ENCODE results near the gene KAZN. TPM values are rescaled to one million over a fixed set of nuclear protein-coding genes. Genes with fewer than 3 reads are reported as not detected.

KAZN gene
- total and polyA plus RNA-seq, 2 of the 8 experiments (the other 6 are each of a cell fraction or from before 2014, with no cell fraction given), result 3.7 to 11.8 TPM

DNA sequence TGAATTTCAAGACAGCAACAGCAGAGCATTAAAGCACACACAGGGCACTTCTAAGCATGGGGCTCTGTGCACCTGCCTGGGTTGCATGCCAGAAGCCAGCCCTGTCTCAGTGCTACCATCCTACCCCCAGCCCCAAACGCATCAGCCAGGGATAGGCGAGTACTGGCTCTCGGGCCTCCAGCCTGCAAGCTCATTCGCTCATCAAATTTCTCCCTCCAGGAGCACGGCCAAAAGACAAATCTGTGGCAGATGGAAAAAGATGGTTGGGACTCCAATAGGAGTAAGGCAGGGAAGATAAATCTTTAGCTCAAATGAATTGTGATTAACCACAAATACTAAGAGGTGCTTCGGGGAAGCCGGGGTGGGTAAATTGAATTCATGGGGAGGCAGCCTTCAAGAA lies 189.6 kb downstream of the KAZN start:
- H4K20me1 ChIP-seq (replicated peaks in 1 of 2; ENCODE audit: control insufficient read depth in 1 of 2, insufficient read depth in 2 of 2, low read length in 2 of 2), result no peaks in the 10 kb centered on the region
- no peaks in the 10 kb centered on the region for H3K79me2 ChIP-seq (ENCODE audit: control insufficient read depth in 1 of 2, insufficient read depth in 2 of 2, low read length in 2 of 2)
- WGBS, 2 experiments (ENCODE audit: extremely low coverage in 1 of 2, insufficient coverage in 1 of 2, insufficient read length in 1 of 2, insufficient replicate concordance in 2 of 2, low coverage in 1 of 2, low lambda C conversion rate in 2 of 2, missing lambda C conversion rate in 1 of 2), result 83% methylated on average over 7 of the region's 7 CpGs; no CpG with 5 or more reads in 1 of the 2 experiments
- H4K5ac ChIP-seq (ENCODE audit: insufficient read length, low read depth, low read length), result no peak overlapping the region
- H3K4ac ChIP-seq (replicated peaks; ENCODE audit: insufficient read length, low read depth, low read length), result no peak overlapping the region
- H3K9ac ChIP-seq (replicated peaks in 1 of 4; ENCODE audit: extremely low read depth in 1 of 4, low read depth in 3 of 4, low read length in 3 of 4), result no peak overlapping the region
- no peaks in the 10 kb centered on the region for H3K9me3 ChIP-seq (ENCODE audit: insufficient read depth in 2 of 2, low read depth in 1 of 2, low read length in 1 of 2)
- H2BK15ac ChIP-seq (ENCODE audit: low read length), result no peak overlapping the region
- H2BK20ac ChIP-seq (ENCODE audit: low read length), result no peak overlapping the region
- H3K18ac ChIP-seq (ENCODE audit: extremely low read depth, low read length), result no peak overlapping the region
- H3K27ac ChIP-seq (ENCODE audit: low read depth, low read length), result no peak overlapping the region
- POLR2A ChIA-PET (ENCODE audit: partially characterized antibody), result no interaction called here
- FAIRE-seq (no peak), DNase-seq (ENCODE audit: low read depth in 1 of 2, low spot score in 2 of 2) (no peak)
- no peak overlapping the region; the same call in 1 of the 2 replicates for H2BK12ac ChIP-seq (ENCODE audit: low read depth, low read length)
- no peak overlapping the region for H2AK5ac ChIP-seq (ENCODE audit: low read depth, low read length)
- no peak overlapping the region for H3K4me2 ChIP-seq (ENCODE audit: insufficient read depth in 1 of 2, low read depth in 2 of 2, low read length in 2 of 2)
- H4K91ac ChIP-seq (replicated peaks; ENCODE audit: insufficient read length, low read length), result no peak overlapping the region
- CTCF ChIA-PET (ENCODE audit: partially characterized antibody), result interaction anchor here (0.7 to 3.3 kb wide), 20 partner anchors 10 to 339 kb away, joined by 3 to 23 read pairs (median 4); no protein-coding TSS in a partner anchor
- H3K4me3 ChIP-seq (ENCODE audit: extremely low read depth in 1 of 4, insufficient read depth in 2 of 4, low read depth in 3 of 4, low read length in 4 of 4), result no peak overlapping the region
- no peaks in the 10 kb centered on the region for H3K36me3 ChIP-seq (ENCODE audit: control insufficient read depth in 2 of 4, insufficient read depth in 4 of 4, low read length in 3 of 4)
- H3K4me1 ChIP-seq (replicated peaks in 1 of 4; ENCODE audit: control insufficient read depth in 3 of 4, insufficient read depth in 4 of 4, low read length in 3 of 4), result peaks cover 0 to 6% (median 2%) of the 10 kb centered on the region in 4 experiments; a peak in 4 of 7 replicates
- H3K79me1 ChIP-seq (ENCODE audit: low read depth, low read length), result no peaks in the 10 kb centered on the region; the same call in 1 of the 2 replicates
- H3K14ac ChIP-seq (ENCODE audit: insufficient read length), result no peak overlapping the region
- no peak overlapping the region for H3K56ac ChIP-seq (replicated peaks; ENCODE audit: insufficient read length, low read depth, low read length)
- H3K23me2 ChIP-seq (ENCODE audit: low read depth, low read length), result no peaks in the 10 kb centered on the region
- H3K23ac ChIP-seq (ENCODE audit: insufficient read length), result no peak overlapping the region
- no peak overlapping the region for H2BK5ac ChIP-seq (ENCODE audit: low read depth, low read length)
- no peaks in the 10 kb centered on the region for H3K27me3 ChIP-seq (replicated peaks in 1 of 4; ENCODE audit: control insufficient read depth in 3 of 4, extremely low read depth in 1 of 4, insufficient read depth in 3 of 4, low read length in 3 of 4)
- no peak overlapping the region for H2AFZ ChIP-seq (ENCODE audit: low read length)
- H4K8ac ChIP-seq (ENCODE audit: extremely low read depth, insufficient read depth, low read length), result no peak overlapping the region
- H2BK120ac ChIP-seq (replicated peaks; ENCODE audit: low read depth, low read length), result no peak overlapping the region
- TF ChIP-seq, protein P1, sequence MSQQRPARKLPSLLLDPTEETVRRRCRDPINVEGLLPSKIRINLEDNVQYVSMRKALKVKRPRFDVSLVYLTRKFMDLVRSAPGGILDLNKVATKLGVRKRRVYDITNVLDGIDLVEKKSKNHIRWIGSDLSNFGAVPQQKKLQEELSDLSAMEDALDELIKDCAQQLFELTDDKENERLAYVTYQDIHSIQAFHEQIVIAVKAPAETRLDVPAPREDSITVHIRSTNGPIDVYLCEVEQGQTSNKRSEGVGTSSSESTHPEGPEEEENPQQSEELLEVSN (IDR thresholded peaks at IDR 0.05), result no peak
- TF ChIP-seq GTF2F1 (IDR thresholded peaks at IDR 0.05; ENCODE audit: borderline replicate concordance, low read depth, low read length) (no peak), KDM4A (IDR thresholded peaks at IDR 0.05; ENCODE audit: low read depth, low read length, severe bottlenecking) (no peak), ZNF274 (IDR thresholded peaks at IDR 0.05; ENCODE audit: borderline replicate concordance, extremely low read depth, low read length) (no peak), SIX5 (IDR thresholded peaks at IDR 0.05; ENCODE audit: low read depth, low read length) (no peak), NANOG (IDR thresholded peaks at IDR 0.05; ENCODE audit: insufficient read depth, low read depth, low read length, poor library complexity, severe bottlenecking) (no peak), BACH1 (IDR thresholded peaks at IDR 0.05; ENCODE audit: low read length) (no peak), ATF2 (IDR thresholded peaks at IDR 0.05; ENCODE audit: low read length) (no peak), EZH2 (IDR thresholded peaks at IDR 0.05; ENCODE audit: low read depth, low read length, severe bottlenecking) (no peak)
- TF ChIP-seq, protein P2, sequence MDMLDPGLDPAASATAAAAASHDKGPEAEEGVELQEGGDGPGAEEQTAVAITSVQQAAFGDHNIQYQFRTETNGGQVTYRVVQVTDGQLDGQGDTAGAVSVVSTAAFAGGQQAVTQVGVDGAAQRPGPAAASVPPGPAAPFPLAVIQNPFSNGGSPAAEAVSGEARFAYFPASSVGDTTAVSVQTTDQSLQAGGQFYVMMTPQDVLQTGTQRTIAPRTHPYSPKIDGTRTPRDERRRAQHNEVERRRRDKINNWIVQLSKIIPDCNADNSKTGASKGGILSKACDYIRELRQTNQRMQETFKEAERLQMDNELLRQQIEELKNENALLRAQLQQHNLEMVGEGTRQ (IDR thresholded peaks at IDR 0.05; ENCODE audit: low read length), result no peak
